IPS DF 6.9 (cell line): ENCODE data around the gene VAV1.
A peak's percentile ranks its signal among the peaks of the same experiment; 100 is the strongest.
"Not testable (repeated sequence)": the region's sequence is repeated elsewhere in the genome, so short reads cannot be mapped to it uniquely, and the experiment has no call there.

Experiments
- DNase-seq: peaks from one replicate; pipeline ENCODE4 v3.0.0-alpha.2; 2013; ENCODE audit warnings: low read depth, low spot score
- H3K27ac ChIP-seq: one replicate; pipeline ENCODE4 v1.5.1; 2013; ENCODE audit warnings: low read length, control low read depth
- H3K27me3 ChIP-seq: 2 replicates; pipeline ENCODE4 v1.6.1; 2013; ENCODE audit warnings: mild to moderate bottlenecking, low read length; ENCODE audit not compliant: control insufficient read depth, insufficient read depth
- H3K36me3 ChIP-seq: 2 replicates; pipeline ENCODE4 v1.6.1; 2013; ENCODE audit warnings: low read length; ENCODE audit not compliant: control insufficient read depth, insufficient read depth
- H3K4me1 ChIP-seq: 2 replicates; pipeline ENCODE4 v1.6.1; 2013; ENCODE audit warnings: low read length; ENCODE audit not compliant: control insufficient read depth, insufficient read depth
- H3K4me3 ChIP-seq: 2 replicates; pipeline ENCODE4 v1.5.1; 2013; ENCODE audit warnings: mild to moderate bottlenecking, low read length
- H3K9me3 ChIP-seq: 2 replicates; pipeline ENCODE4 v1.6.1; 2013; ENCODE audit warnings: low read length, inconsistent platforms; ENCODE audit not compliant: control insufficient read depth, insufficient read depth
- WGBS: extraction: QIAGEN DNeasy Blood & Tissue Kit; methylation state at CpG from one replicate; pipeline ENCODE4 v1.1.7; 2013; ENCODE audit warnings: mixed read lengths, missing lambda C conversion rate; ENCODE audit not compliant: insufficient read length, insufficient coverage; 5-methylcytosine and 5-hydroxymethylcytosine counted together

VAV1 gene

DNA sequence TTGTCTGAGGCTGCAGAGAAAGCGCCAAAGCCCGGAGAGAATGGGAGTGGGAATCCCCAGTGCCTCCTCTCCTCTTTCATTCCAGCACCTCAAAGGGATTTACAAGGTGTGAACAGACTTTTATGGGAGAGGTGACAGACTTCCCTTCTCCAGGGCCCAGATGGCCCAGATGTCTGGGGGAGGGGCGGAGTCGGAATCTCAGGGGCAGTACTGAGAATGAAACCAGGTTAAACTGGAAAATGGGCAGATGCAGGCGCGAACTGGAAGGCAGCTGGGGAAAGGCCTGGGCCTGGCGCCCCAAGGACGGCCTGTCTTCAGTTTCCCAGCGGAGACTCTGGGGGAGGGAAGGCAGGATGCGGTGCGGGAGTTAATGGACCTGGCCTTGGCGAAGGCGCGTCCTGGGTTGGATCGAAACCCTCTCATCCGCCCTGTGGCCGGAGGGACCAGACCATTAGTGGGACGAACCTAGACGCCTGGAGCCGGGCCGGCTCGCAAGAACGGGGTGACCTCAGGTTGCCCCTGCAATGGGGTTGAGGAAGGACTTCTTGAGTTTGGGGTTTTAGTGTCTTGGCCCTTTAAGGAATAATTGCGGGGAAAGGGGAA lies 33.6 kb upstream of the VAV1 start:
- no CpG with 5 or more reads among the region's 24 CpGs for WGBS
- Histone ChIP-seq H3K9me3 (no peaks in the 10 kb centered on the region), H3K4me3 (peak overlapping the region; percentile 18; the same call in 1 of the 2 replicates), H3K27ac (no peak overlapping the region), H3K4me1 (peaks cover 6% of the 10 kb centered on the region), H3K27me3 (no peaks in the 10 kb centered on the region), H3K36me3 (no peaks in the 10 kb centered on the region; the same call in 1 of the 2 replicates)
- no peak for DNase-seq

- Histone ChIP-seq H3K4me1 (peaks cover 6% of the 10 kb centered on the region), H3K27ac (no peak within 1 kb of the TSS), H3K4me3 (peak within 1 kb of the TSS; percentile 80), H3K36me3 (peaks cover 3% of the 10 kb centered on the region; the same call in 1 of the 2 replicates), H3K9me3 (no peaks in the 10 kb centered on the region), H3K27me3 (no peaks in the 10 kb centered on the region)
- WGBS: no CpG with 5 or more reads among the region's 47 CpGs
- DNase-seq: no peak
Measured at GRCh38 chr19:6739390-6739882, 33.1 kb upstream of the VAV1 start, which contains the start of gene TRIP10. TSS of gene TRIP10 (plus strand) at chr19:6739680. CDS start at chr19:6739762, 82 bp downstream.

DNA sequence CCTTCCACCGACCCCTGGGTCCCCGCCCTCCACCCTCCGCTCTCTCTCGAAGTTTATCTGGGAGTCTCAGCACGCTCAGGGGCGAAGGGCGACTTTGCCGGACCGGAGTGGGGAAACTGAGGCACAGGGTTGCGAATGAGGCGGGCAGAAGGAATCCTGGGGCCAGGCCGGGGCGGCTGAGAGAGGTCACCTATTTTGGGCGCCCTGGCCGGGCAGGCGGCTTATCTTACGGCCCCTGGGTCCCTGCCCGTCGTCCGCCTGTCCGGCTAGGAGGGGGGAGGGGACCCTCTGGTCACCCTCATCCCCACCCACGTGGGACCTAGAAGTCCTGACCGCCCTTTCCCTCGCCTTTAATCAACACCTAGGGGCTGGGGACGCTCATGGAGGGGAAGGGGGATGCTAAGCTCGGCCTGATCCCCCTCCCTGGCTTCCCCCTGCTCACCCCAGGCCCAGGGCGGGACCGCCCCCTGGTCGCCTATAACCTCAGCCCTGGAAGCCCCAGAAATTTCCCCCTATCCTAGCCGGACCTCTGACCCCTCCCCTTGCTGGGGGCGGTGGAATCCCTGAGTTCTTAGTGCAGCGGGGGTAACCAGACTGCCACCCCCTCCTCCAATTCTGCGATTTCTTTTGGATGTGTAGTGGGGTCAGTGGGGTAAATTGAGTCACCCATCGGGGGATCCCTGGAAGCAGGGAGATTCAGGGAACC lies 32.5 kb upstream of the VAV1 start:
- Histone ChIP-seq H3K36me3 (peaks cover 6% of the 10 kb centered on the region; the same call in 1 of the 2 replicates), H3K27ac (no peak overlapping the region), H3K4me1 (peaks cover 6% of the 10 kb centered on the region), H3K4me3 (peak overlapping the region; percentile 80), H3K9me3 (no peaks in the 10 kb centered on the region), H3K27me3 (no peaks in the 10 kb centered on the region)
- no peak for DNase-seq
- WGBS: no CpG with 5 or more reads among the region's 34 CpGs

- Histone ChIP-seq H3K4me1 (peaks cover 6% of the 10 kb centered on the region), H3K27me3 (no peaks in the 10 kb centered on the region), H3K9me3 (no peaks in the 10 kb centered on the region), H3K27ac (no peak overlapping the region), H3K36me3 (peaks cover 6% of the 10 kb centered on the region; the same call in 1 of the 2 replicates), H3K4me3 (peak overlapping the region; percentile 80; the same call in 1 of the 2 replicates)
- no peak for DNase-seq
- WGBS: no CpG with 5 or more reads among the region's 46 CpGs
Measured at GRCh38 chr19:6740589-6741343, 31.7 kb upstream of the VAV1 start.

DNA sequence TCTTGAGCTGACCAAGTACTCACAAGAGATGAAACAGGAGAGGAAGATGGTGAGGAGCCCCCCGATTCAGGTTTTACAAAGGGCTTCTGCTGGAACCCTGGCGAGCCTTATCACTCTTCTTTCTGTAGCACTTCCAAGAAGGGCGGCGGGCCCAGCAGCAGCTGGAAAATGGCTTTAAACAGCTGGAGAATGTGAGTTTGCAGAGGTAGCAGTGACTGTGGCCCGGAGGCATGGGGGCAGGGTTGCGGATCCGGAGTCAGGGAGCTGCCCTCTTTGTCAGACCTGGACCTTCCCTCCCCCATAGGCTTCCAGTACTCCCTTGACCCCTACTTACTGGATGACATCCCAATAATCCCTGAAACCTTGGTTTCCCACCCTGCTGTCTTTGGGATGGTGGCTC lies 29.4 kb upstream of the VAV1 start:
- Histone ChIP-seq H3K36me3 (peaks cover 17% of the 10 kb centered on the region), H3K27me3 (no peaks in the 10 kb centered on the region), H3K27ac (no peak overlapping the region), H3K4me1 (peaks cover 6% of the 10 kb centered on the region), H3K4me3 (no peak overlapping the region), H3K9me3 (no peaks in the 10 kb centered on the region)
- WGBS: no CpG with 5 or more reads among the region's 7 CpGs
- DNase-seq: no peak

GRCh38 chr19:6743714-6744380 lies 28.7 kb upstream of the VAV1 start:
- no peaks in the 10 kb centered on the region for H3K9me3 ChIP-seq
- H3K27me3 ChIP-seq: no peaks in the 10 kb centered on the region
- H3K36me3 ChIP-seq: peaks cover 19% of the 10 kb centered on the region
- WGBS: no CpG with 5 or more reads among the region's 15 CpGs
- no peak overlapping the region for H3K27ac ChIP-seq
- H3K4me3 ChIP-seq: no peak overlapping the region
- DNase-seq: no peak
- H3K4me1 ChIP-seq: peaks cover 1% of the 10 kb centered on the region

- peaks cover 26% of the 10 kb centered on the region for H3K36me3 ChIP-seq
- no peaks in the 10 kb centered on the region; the same call in none of the 2 replicates for H3K4me1 ChIP-seq
- WGBS: no CpG with 5 or more reads among the region's 41 CpGs
- H3K4me3 ChIP-seq: no peak overlapping the region
- no peak overlapping the region for H3K27ac ChIP-seq
- no peaks in the 10 kb centered on the region for H3K27me3 ChIP-seq
- no peak for DNase-seq
- H3K9me3 ChIP-seq: no peaks in the 10 kb centered on the region
Measured at GRCh38 chr19:6744381-6745301, 27.9 kb upstream of the VAV1 start.

GRCh38 chr19:6745965-6746364 lies 26.5 kb upstream of the VAV1 start:
- Histone ChIP-seq H3K4me1 (no peaks in the 10 kb centered on the region; the same call in none of the 2 replicates), H3K36me3 (peaks cover 34% of the 10 kb centered on the region), H3K27me3 (no peaks in the 10 kb centered on the region), H3K4me3 (no peak overlapping the region), H3K9me3 (no peaks in the 10 kb centered on the region), H3K27ac (no peak overlapping the region)
- no CpG with 5 or more reads among the region's 24 CpGs for WGBS
- no peak for DNase-seq

DNA sequence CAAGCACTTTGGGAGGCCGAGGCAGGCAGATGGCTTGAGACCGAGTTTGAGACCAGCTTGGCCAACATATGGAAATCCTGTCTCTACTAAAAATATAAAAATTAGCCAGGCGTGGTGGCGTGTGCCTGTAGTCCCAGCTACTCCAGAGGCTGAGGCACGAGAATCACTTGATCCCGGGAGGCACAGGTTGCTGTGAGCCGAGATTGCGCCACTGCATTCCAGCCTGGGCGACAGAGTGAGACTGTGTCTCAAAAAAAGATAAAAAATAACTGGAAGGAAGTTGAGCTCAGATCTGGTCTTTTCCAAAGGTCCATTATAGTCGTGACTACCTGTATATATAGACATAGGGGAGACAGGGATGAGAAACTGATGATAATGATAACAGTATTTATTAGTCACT lies 24.0 kb upstream of the VAV1 start:
- peaks cover 36% of the 10 kb centered on the region for H3K36me3 ChIP-seq
- not testable (repeated sequence) for H3K4me1 ChIP-seq, DNase-seq, H3K4me3 ChIP-seq, H3K27me3 ChIP-seq, H3K9me3 ChIP-seq, H3K27ac ChIP-seq
- no CpG with 5 or more reads among the region's 10 CpGs for WGBS
